Mesendoderm (in vitro differentiated cells): ENCODE data around the gene C1QTNF1.

Experiments used
- DNase-seq: peaks from one replicate; pipeline ENCODE4 v3.0.0; 2013
- H2AK5ac ChIP-seq: 2 replicates; pipeline ENCODE4 v1.6.1; 2013; ENCODE audit warnings: low read length, inconsistent platforms
- H2BK120ac ChIP-seq: 2 replicates; pipeline ENCODE4 v1.6.1; 2013; ENCODE audit warnings: low read depth, mild to moderate bottlenecking, low read length, moderate library complexity, mixed read lengths
- H2BK15ac ChIP-seq: replicated peaks from 2 replicates; pipeline ENCODE4 v1.6.1; 2013; ENCODE audit warnings: low read depth, mild to moderate bottlenecking, moderate library complexity
- H2BK5ac ChIP-seq: 2 replicates; pipeline ENCODE4 v1.6.1; 2013; ENCODE audit warnings: low read length, inconsistent platforms
- H3K18ac ChIP-seq: 2 replicates; pipeline ENCODE4 v1.6.1; 2013; ENCODE audit warnings: mild to moderate bottlenecking, low read length, mixed read lengths
- H3K23ac ChIP-seq: one replicate; pipeline ENCODE4 v1.6.1; 2013; ENCODE audit warnings: low read length
- H3K27ac ChIP-seq: 2 replicates; pipeline ENCODE4 v1.5.1; 2013; ENCODE audit warnings: low read depth, mild to moderate bottlenecking, inconsistent platforms, low read length, moderate library complexity
- H3K27me3 ChIP-seq: 2 replicates; pipeline ENCODE4 v1.6.1; 2013; ENCODE audit warnings: low read length, control low read depth, mild to moderate bottlenecking, inconsistent platforms; ENCODE audit not compliant: insufficient read depth, poor library complexity
- H3K36me3 ChIP-seq: 2 replicates; pipeline ENCODE4 v1.6.1; 2013; ENCODE audit warnings: low read length, inconsistent platforms; ENCODE audit not compliant: control insufficient read depth, insufficient read depth
- H3K4ac ChIP-seq: one replicate; pipeline ENCODE4 v1.6.1; 2013; ENCODE audit warnings: low read depth, mild to moderate bottlenecking, low read length, moderate library complexity
- H3K4me1 ChIP-seq: 2 replicates; pipeline ENCODE4 v1.6.1; 2013; ENCODE audit warnings: low read depth, low read length, inconsistent platforms; ENCODE audit not compliant: control insufficient read depth
- H3K4me2 ChIP-seq: 2 replicates; pipeline ENCODE4 v1.6.1; 2013; ENCODE audit warnings: low read length
- H3K4me3 ChIP-seq: 2 replicates; pipeline ENCODE4 v1.5.1; 2013; ENCODE audit warnings: mild to moderate bottlenecking, low read length
- H3K56ac ChIP-seq: one replicate; pipeline ENCODE4 v1.6.1; 2013; ENCODE audit warnings: low read length
- H3K79me1 ChIP-seq: 2 replicates; pipeline ENCODE4 v1.6.1; 2013; ENCODE audit warnings: low read length, inconsistent platforms
- H3K79me2 ChIP-seq: 2 replicates; pipeline ENCODE4 v1.6.1; 2013; ENCODE audit warnings: mild to moderate bottlenecking, low read length; ENCODE audit not compliant: control insufficient read depth, insufficient read depth
- H3K9ac ChIP-seq: 2 replicates; pipeline ENCODE4 v1.6.1; 2013; ENCODE audit warnings: low read length, inconsistent platforms
- H4K5ac ChIP-seq: one replicate; pipeline ENCODE4 v1.6.1; 2013; ENCODE audit warnings: low read length
- H4K8ac ChIP-seq: one replicate; pipeline ENCODE4 v1.6.1; 2013; ENCODE audit warnings: low read depth, mild to moderate bottlenecking, control low read depth, low read length, moderate library complexity
- WGBS: extraction: QIAGEN DNeasy Blood & Tissue Kit; methylation state at CpG from one replicate; pipeline ENCODE4 v1.1.7; 2013; ENCODE audit warnings: low lambda C conversion rate, missing lambda C conversion rate; ENCODE audit not compliant: insufficient coverage; ENCODE audit errors: extremely low coverage; 5-methylcytosine and 5-hydroxymethylcytosine counted together

Gene C1QTNF1

GRCh38 chr17:79008666-79009387 is 15.1 kb upstream of the C1QTNF1 start:
- Histone ChIP-seq H4K5ac (no peak overlapping the region), H3K23ac (no peak overlapping the region), H3K4me2 (peak overlapping the region; percentile 86), H2BK15ac (no peak overlapping the region), H3K4me3 (peak overlapping the region; percentile 96), H3K9ac (peak overlapping the region; percentile 97), H3K36me3 (no peaks in the 10 kb centered on the region), H3K18ac (peak overlapping the region; percentile 77), H3K27me3 (no peaks in the 10 kb centered on the region), H2BK5ac (no peak overlapping the region), H3K4me1 (peaks cover 7% of the 10 kb centered on the region), H3K4ac (peak overlapping the region; percentile 9), H2BK120ac (no peak overlapping the region), H3K56ac (peak overlapping the region; percentile 99), H2AK5ac (no peak overlapping the region), H3K27ac (no peak overlapping the region), H3K79me1 (peaks cover 29% of the 10 kb centered on the region), H4K8ac (no peak overlapping the region), H3K79me2 (peaks cover 14% of the 10 kb centered on the region)
- DNase-seq = no peak
- WGBS = no CpG with 5 or more reads among the region's 7 CpGs

GRCh38 chr17:79009397-79010303 is 14.3 kb upstream of the C1QTNF1 start, which contains the start of gene CANT1:
Gene CANT1 (minus strand): TSS chr17:79009764. CDS start chr17:78997622, 12,142 bp downstream.
- H4K5ac ChIP-seq = no peak within 1 kb of the TSS
- peak within 1 kb of the TSS; percentile 97 for H3K9ac ChIP-seq
- peak within 1 kb of the TSS; percentile 49 for H3K4ac ChIP-seq
- peak within 1 kb of the TSS; percentile 77 for H3K18ac ChIP-seq
- H3K27me3 ChIP-seq = no peaks in the 10 kb centered on the region
- peak within 1 kb of the TSS; percentile 99 for H3K56ac ChIP-seq
- peaks cover 29% of the 10 kb centered on the region for H3K79me1 ChIP-seq
- peaks cover 14% of the 10 kb centered on the region for H3K79me2 ChIP-seq
- peak; percentile 92 for DNase-seq
- H3K4me3 ChIP-seq = peak within 1 kb of the TSS; percentile 96
- peak within 1 kb of the TSS; percentile 83 for H4K8ac ChIP-seq
- H3K36me3 ChIP-seq = no peaks in the 10 kb centered on the region
- WGBS = no CpG with 5 or more reads among the region's 73 CpGs
- peaks cover 7% of the 10 kb centered on the region for H3K4me1 ChIP-seq
- H2BK15ac ChIP-seq = no peak within 1 kb of the TSS
- peak within 1 kb of the TSS; percentile 86 for H3K4me2 ChIP-seq
- H3K27ac ChIP-seq = no peak within 1 kb of the TSS
- H2BK120ac ChIP-seq = no peak within 1 kb of the TSS
- H2AK5ac ChIP-seq = no peak within 1 kb of the TSS
- H3K23ac ChIP-seq = no peak within 1 kb of the TSS
- no peak within 1 kb of the TSS for H2BK5ac ChIP-seq

- H3K18ac ChIP-seq = no peak overlapping the region
- H3K27me3 ChIP-seq = no peaks in the 10 kb centered on the region
- peak overlapping the region; percentile 14 for H4K8ac ChIP-seq
- peaks cover 7% of the 10 kb centered on the region for H3K4me1 ChIP-seq
- no CpG with 5 or more reads among the region's 7 CpGs for WGBS
- H2BK5ac ChIP-seq = no peak overlapping the region
- no peaks in the 10 kb centered on the region for H3K36me3 ChIP-seq
- no peak overlapping the region for H2AK5ac ChIP-seq
- H4K5ac ChIP-seq = no peak overlapping the region
- peak overlapping the region; percentile 94 for H3K56ac ChIP-seq
- H3K4me3 ChIP-seq = no peak overlapping the region
- no peak overlapping the region for H3K4me2 ChIP-seq
- peak overlapping the region; percentile 79 for H3K9ac ChIP-seq
- no peak overlapping the region for H2BK15ac ChIP-seq
- H3K23ac ChIP-seq = no peak overlapping the region
- DNase-seq = no peak
- peaks cover 14% of the 10 kb centered on the region for H3K79me2 ChIP-seq
- no peak overlapping the region for H2BK120ac ChIP-seq
- H3K79me1 ChIP-seq = peaks cover 27% of the 10 kb centered on the region
- peak overlapping the region; percentile 22 for H3K4ac ChIP-seq
- H3K27ac ChIP-seq = no peak overlapping the region
Observed at GRCh38 chr17:79010304-79010646, 13.7 kb upstream of the C1QTNF1 start.

GRCh38 chr17:79011451-79012147 is 12.4 kb upstream of the C1QTNF1 start:
- H3K36me3 ChIP-seq = no peaks in the 10 kb centered on the region
- H3K79me2 ChIP-seq = peaks cover 11% of the 10 kb centered on the region
- WGBS = no CpG with 5 or more reads among the region's 5 CpGs
- no peaks in the 10 kb centered on the region for H3K27me3 ChIP-seq
- no peak overlapping the region for H4K8ac ChIP-seq
- H3K4me2 ChIP-seq = no peak overlapping the region
- H3K4me1 ChIP-seq = peaks cover 7% of the 10 kb centered on the region
- H3K27ac ChIP-seq = no peak overlapping the region
- no peak overlapping the region for H3K4me3 ChIP-seq
- H2BK5ac ChIP-seq = no peak overlapping the region
- no peak overlapping the region for H4K5ac ChIP-seq
- no peak overlapping the region for H2BK15ac ChIP-seq
- no peak overlapping the region for H3K56ac ChIP-seq
- no peak overlapping the region for H3K4ac ChIP-seq
- no peak overlapping the region for H2AK5ac ChIP-seq
- H3K18ac ChIP-seq = no peak overlapping the region
- H3K23ac ChIP-seq = no peak overlapping the region
- H2BK120ac ChIP-seq = no peak overlapping the region
- peak; percentile 88 for DNase-seq
- peaks cover 21% of the 10 kb centered on the region for H3K79me1 ChIP-seq
- no peak overlapping the region for H3K9ac ChIP-seq

GRCh38 chr17:79012563-79013134 is 11.3 kb upstream of the C1QTNF1 start:
- Histone ChIP-seq H3K23ac (no peak overlapping the region), H3K18ac (no peak overlapping the region), H2AK5ac (no peak overlapping the region), H3K27me3 (no peaks in the 10 kb centered on the region), H4K5ac (no peak overlapping the region), H3K27ac (no peak overlapping the region), H3K36me3 (no peaks in the 10 kb centered on the region), H4K8ac (no peak overlapping the region), H3K4me1 (peaks cover 7% of the 10 kb centered on the region), H3K4ac (no peak overlapping the region), H2BK120ac (no peak overlapping the region), H3K56ac (no peak overlapping the region), H3K4me2 (no peak overlapping the region), H2BK15ac (no peak overlapping the region), H3K9ac (no peak overlapping the region), H3K79me2 (peaks cover 5% of the 10 kb centered on the region), H3K79me1 (peaks cover 14% of the 10 kb centered on the region), H3K4me3 (no peak overlapping the region), H2BK5ac (no peak overlapping the region)
- no peak for DNase-seq
- WGBS = no CpG with 5 or more reads among the region's 6 CpGs
